Memory B cell (primary cell): ENCODE data around the gene DLX2.
"Not testable (repeated sequence)": the region's sequence is repeated elsewhere in the genome, so short reads cannot be mapped to it uniquely, and the experiment has no call there.

Experiments
- ATAC-seq: fragments of 150-1000 bp; cut with Tn5 transposase; 2 replicates; pipeline ENCODE4 v1.10.0; 2021; ENCODE audit warnings: low read depth, mild to moderate bottlenecking, moderate library complexity
- DNase-seq, 2 donors: peaks; one replicate each; pipeline ENCODE4 v3.0.0; 2022; ENCODE audit warnings: low spot score in 2 of 2
- H3K27ac Mint-ChIP-seq: one replicate; pipeline ENCODE4 v1.8.0; 2022; ENCODE audit warnings: mild to moderate bottlenecking, moderate library complexity, mixed read lengths
- H3K27me3 Mint-ChIP-seq: one replicate; pipeline ENCODE4 v1.8.0; 2022; ENCODE audit warnings: mixed read lengths
- H3K36me3 Mint-ChIP-seq: one replicate; pipeline ENCODE4 v1.8.0; 2022; ENCODE audit warnings: mild to moderate bottlenecking, mixed read lengths
- H3K4me1 Mint-ChIP-seq: one replicate; pipeline ENCODE4 v1.8.0; 2022; ENCODE audit warnings: mixed read lengths
- H3K4me3 Mint-ChIP-seq: one replicate; pipeline ENCODE4 v1.8.0; 2022; ENCODE audit warnings: mild to moderate bottlenecking, moderate library complexity, mixed read lengths
- H3K9me3 Mint-ChIP-seq: one replicate; pipeline ENCODE4 v1.8.0; 2022; ENCODE audit warnings: mixed read lengths

The DLX2 gene

GRCh38 chr2:172073518-172073917, 29.2 kb downstream of the DLX2 start:
- Mint-ChIP-seq H3K9me3 (peaks cover 2% of the 10 kb centered on the region), H3K27me3 (peaks cover 2% of the 10 kb centered on the region)
- DNase-seq, result no peak

DNA sequence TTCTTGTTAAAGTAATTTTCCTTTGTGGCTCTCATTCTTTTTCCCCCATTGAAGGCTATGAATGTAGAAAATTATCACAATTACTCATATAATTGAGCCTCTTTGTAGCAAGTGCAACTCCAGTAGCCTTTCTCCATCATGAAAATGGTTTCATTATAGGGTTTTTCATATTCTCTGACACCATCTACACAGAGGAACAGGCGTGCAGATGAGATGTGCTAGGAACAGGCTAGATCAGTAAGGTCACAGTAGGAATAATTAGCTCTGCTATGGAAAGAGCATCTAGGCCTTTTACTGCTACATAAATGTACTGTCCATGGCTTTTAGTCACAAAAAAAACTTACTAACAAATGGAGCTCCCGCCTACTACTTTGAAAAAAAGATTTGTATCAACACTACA, 30.0 kb downstream of the DLX2 start:
- Mint-ChIP-seq H3K9me3 (peaks cover 2% of the 10 kb centered on the region), H3K27me3 (no peaks in the 10 kb centered on the region), H3K4me1 (no peaks in the 10 kb centered on the region), H3K27ac (no peak overlapping the region), H3K36me3 (peaks cover 6% of the 10 kb centered on the region), H3K4me3 (no peak overlapping the region)
- ATAC-seq (no peak), DNase-seq (no peak)

More at GRCh38 chr2:172073518-172073917, 29.2 kb downstream of the DLX2 start:
- H3K4me1 Mint-ChIP-seq, result no peaks in the 10 kb centered on the region
- H3K4me3 Mint-ChIP-seq, result no peak overlapping the region
- no peak for ATAC-seq
- H3K27ac Mint-ChIP-seq, result no peak overlapping the region
- peaks cover 6% of the 10 kb centered on the region for H3K36me3 Mint-ChIP-seq

DNA sequence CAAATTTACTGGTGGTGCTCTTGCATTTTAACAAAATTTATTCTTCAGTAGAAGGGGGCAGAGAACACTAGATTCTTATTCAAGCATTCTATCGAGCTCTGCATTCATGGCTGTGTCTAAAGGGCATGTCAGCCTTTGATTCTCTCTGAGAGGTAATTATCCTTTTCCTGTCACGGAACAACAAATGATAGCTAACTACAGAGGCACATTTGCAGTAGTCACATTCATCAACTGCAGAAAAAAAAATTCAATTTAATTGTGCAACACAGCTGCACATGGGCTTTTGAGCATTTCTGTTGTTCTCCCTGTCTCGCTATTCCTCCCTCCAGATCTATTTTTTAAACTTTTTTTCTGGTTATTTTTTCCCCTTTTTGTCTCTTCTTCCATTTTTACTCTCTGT, 30.4 kb downstream of the DLX2 start:
- ATAC-seq (no peak), DNase-seq (no peak)
- H3K27me3 Mint-ChIP-seq, result no peaks in the 10 kb centered on the region
- no peaks in the 10 kb centered on the region for H3K4me1 Mint-ChIP-seq
- peaks cover 6% of the 10 kb centered on the region for H3K36me3 Mint-ChIP-seq
- no peak overlapping the region for H3K4me3 Mint-ChIP-seq
- H3K9me3 Mint-ChIP-seq, result peaks cover 2% of the 10 kb centered on the region
- no peak overlapping the region for H3K27ac Mint-ChIP-seq

GRCh38 chr2:172070936-172071335, 31.8 kb downstream of the DLX2 start:
- H3K4me3 Mint-ChIP-seq, result no peak overlapping the region
- DNase-seq, result no peak
- H3K4me1 Mint-ChIP-seq, result no peaks in the 10 kb centered on the region
- no peak overlapping the region for H3K27ac Mint-ChIP-seq
- H3K9me3 Mint-ChIP-seq, result peaks cover 2% of the 10 kb centered on the region
- no peak for ATAC-seq
- H3K27me3 Mint-ChIP-seq, result no peaks in the 10 kb centered on the region
- H3K36me3 Mint-ChIP-seq, result peaks cover 9% of the 10 kb centered on the region

GRCh38 chr2:172067905-172068304, 34.8 kb downstream of the DLX2 start:
- not testable (repeated sequence) for ATAC-seq, DNase-seq, H3K4me3 Mint-ChIP-seq, H3K9me3 Mint-ChIP-seq, H3K4me1 Mint-ChIP-seq, H3K27me3 Mint-ChIP-seq, H3K27ac Mint-ChIP-seq
- peaks cover 12% of the 10 kb centered on the region for H3K36me3 Mint-ChIP-seq

GRCh38 chr2:172066394-172066886, 36.3 kb downstream of the DLX2 start:
- H3K4me1 Mint-ChIP-seq, result no peaks in the 10 kb centered on the region
- no peak for ATAC-seq
- no peak overlapping the region for H3K27ac Mint-ChIP-seq
- no peaks in the 10 kb centered on the region for H3K27me3 Mint-ChIP-seq
- DNase-seq, result no peak
- H3K4me3 Mint-ChIP-seq, result no peak overlapping the region
- H3K9me3 Mint-ChIP-seq, result peaks cover 2% of the 10 kb centered on the region
- H3K36me3 Mint-ChIP-seq, result peaks cover 12% of the 10 kb centered on the region

DNA sequence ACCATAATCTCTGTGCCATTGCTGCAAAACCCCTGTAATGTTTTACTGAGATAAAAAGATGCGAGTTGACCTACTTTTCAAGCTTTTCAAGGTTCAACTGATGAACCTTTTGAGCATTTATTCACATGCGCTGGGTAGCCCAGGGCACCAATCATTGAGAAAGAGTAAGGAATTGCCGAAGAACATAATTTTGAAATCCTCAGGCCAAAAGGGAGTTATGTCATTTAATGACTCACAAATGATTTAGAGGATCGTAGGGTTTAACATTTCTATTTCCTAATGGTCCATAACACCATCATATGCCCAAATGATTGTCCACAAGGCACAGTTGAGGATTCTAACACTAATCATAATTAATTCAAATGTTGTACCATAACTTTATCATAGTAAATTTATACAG, 37.6 kb downstream of the DLX2 start:
- ATAC-seq (no peak), DNase-seq (no peak)
- peaks cover 12% of the 10 kb centered on the region for H3K36me3 Mint-ChIP-seq
- peaks cover 2% of the 10 kb centered on the region for H3K9me3 Mint-ChIP-seq
- H3K27me3 Mint-ChIP-seq, result no peaks in the 10 kb centered on the region
- no peaks in the 10 kb centered on the region for H3K4me1 Mint-ChIP-seq
- H3K27ac Mint-ChIP-seq, result no peak overlapping the region
- no peak overlapping the region for H3K4me3 Mint-ChIP-seq

DNA sequence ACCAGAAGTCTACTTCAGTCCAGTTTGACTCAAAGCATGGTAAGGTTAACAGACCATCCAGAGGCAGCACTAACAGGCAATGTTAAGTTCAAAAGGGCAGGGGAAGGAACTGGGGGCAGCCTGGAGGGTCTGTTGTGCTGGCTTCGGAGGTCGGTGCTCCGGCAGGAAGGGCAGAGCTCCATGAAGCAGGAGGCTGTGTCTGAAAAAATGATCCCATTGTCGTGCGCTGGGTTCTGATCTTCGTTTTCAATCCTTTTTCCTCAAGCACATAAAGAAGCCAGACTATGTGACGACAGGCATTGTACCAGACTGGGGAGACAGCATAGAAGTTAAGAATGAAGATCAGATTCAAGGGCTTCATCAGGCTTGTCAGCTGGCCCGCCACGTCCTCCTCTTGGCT, 39.3 kb downstream of the DLX2 start:
- no peak overlapping the region for H3K27ac Mint-ChIP-seq
- DNase-seq, result no peak
- no peak overlapping the region for H3K4me3 Mint-ChIP-seq
- peaks cover 10% of the 10 kb centered on the region for H3K36me3 Mint-ChIP-seq
- no peaks in the 10 kb centered on the region for H3K4me1 Mint-ChIP-seq
- no peak for ATAC-seq
- no peaks in the 10 kb centered on the region for H3K9me3 Mint-ChIP-seq
- H3K27me3 Mint-ChIP-seq, result no peaks in the 10 kb centered on the region

DNA sequence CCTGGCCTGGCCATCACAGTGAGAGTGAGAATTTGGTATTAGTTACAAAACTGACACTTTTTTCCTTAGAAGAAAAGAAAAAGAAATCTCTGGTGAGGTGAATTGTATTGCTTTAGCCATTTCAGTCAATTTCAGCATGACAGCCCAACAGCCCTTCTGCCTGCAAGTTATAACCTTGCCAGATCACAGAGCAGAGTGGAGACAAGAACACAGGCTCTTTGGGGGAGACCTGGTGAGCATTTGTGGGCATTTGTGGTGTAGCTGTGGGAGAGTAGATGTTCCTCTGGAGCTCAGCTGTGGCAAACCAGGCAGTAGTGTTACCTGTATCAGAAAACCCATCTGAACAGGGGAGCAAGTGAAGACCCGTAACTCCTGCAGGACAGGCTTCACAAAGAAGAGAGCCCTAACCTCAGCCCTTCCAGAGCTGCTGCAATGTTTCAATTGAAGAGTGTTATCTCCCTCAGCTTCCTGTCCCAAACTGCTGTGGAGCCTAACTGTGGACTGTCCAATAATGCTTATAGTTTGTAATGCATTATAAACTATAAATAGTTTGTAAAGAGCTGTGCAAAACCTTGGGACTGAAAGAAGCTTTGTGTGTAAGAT, 40.2 kb downstream of the DLX2 start:
- Mint-ChIP-seq H3K36me3 (peaks cover 10% of the 10 kb centered on the region), H3K4me3 (no peak overlapping the region), H3K4me1 (no peaks in the 10 kb centered on the region), H3K27ac (no peak overlapping the region), H3K27me3 (no peaks in the 10 kb centered on the region), H3K9me3 (no peaks in the 10 kb centered on the region)
- ATAC-seq, result no peak
- DNase-seq, result no peak

GRCh38 chr2:172060118-172060517, 42.6 kb downstream of the DLX2 start:
- not testable (repeated sequence) for H3K4me1 Mint-ChIP-seq, DNase-seq, H3K9me3 Mint-ChIP-seq, H3K27me3 Mint-ChIP-seq, H3K27ac Mint-ChIP-seq, ATAC-seq, H3K4me3 Mint-ChIP-seq, H3K36me3 Mint-ChIP-seq

DNA sequence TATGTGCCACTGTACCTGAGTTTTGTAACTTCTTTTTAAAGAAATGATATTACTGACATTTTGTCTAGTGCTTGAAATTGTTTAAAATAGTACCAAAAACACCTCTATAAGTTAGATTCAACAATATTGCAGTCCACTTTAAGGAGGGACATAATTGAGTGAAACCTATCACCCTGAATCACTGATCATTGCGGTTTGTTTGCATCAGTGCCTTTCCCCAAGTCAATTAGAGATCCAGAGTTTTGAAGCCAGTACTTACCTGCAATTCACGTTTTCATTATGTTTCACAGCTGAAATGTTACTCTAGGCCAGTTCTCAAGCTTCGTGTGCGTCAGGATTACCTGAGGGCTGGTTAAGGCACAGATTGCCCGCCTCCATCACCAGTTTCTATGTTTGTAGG, 44.0 kb downstream of the DLX2 start:
- Mint-ChIP-seq H3K27me3 (no peaks in the 10 kb centered on the region), H3K36me3 (peaks cover 3% of the 10 kb centered on the region), H3K9me3 (no peaks in the 10 kb centered on the region), H3K4me1 (peaks cover 3% of the 10 kb centered on the region), H3K4me3 (no peak overlapping the region), H3K27ac (no peak overlapping the region)
- no peak for DNase-seq
- ATAC-seq, result no peak

GRCh38 chr2:172056293-172056692, 46.4 kb downstream of the DLX2 start:
- no peaks in the 10 kb centered on the region for H3K9me3 Mint-ChIP-seq
- H3K4me1 Mint-ChIP-seq, result peaks cover 3% of the 10 kb centered on the region
- ATAC-seq (no peak), DNase-seq (no peak)
- H3K36me3 Mint-ChIP-seq, result no peaks in the 10 kb centered on the region
- H3K4me3 Mint-ChIP-seq, result no peak overlapping the region
- no peaks in the 10 kb centered on the region for H3K27me3 Mint-ChIP-seq
- no peak overlapping the region for H3K27ac Mint-ChIP-seq

DNA sequence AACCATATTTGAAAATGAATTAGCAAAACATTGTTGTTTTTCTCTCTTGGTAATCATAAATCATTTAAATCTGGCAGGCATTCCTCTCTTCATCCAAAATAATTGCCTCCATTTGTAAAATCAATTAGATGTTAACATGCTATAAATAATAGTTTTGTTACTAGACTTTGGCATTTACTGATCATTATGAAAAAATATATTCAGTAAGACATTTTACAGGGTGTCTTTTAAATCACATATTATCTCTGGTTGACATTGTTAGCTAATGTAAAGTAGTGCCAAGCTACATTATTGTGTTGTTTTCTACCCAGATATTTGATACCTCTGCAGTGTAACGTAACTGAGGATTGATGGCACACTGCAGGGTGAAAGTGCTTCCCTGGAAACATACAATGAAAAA, 49.2 kb downstream of the DLX2 start:
- Mint-ChIP-seq H3K4me1 (peaks cover 3% of the 10 kb centered on the region), H3K9me3 (no peaks in the 10 kb centered on the region), H3K36me3 (no peaks in the 10 kb centered on the region), H3K4me3 (no peak overlapping the region), H3K27me3 (no peaks in the 10 kb centered on the region), H3K27ac (no peak overlapping the region)
- DNase-seq, result no peak
- no peak for ATAC-seq

GRCh38 chr2:172052000-172052983, 50.4 kb downstream of the DLX2 start:
- no peak for ATAC-seq
- no peaks in the 10 kb centered on the region for H3K9me3 Mint-ChIP-seq
- DNase-seq, result no peak
- no peak overlapping the region for H3K4me3 Mint-ChIP-seq
- H3K27ac Mint-ChIP-seq, result no peak overlapping the region
- H3K27me3 Mint-ChIP-seq, result no peaks in the 10 kb centered on the region
- H3K4me1 Mint-ChIP-seq, result peaks cover 3% of the 10 kb centered on the region
- H3K36me3 Mint-ChIP-seq, result no peaks in the 10 kb centered on the region
